GM21528 (cell line): Measurements from ENCODE around the gene IL9.

Experiments
- ATAC-seq: cut with Tn5 transposase; IDR thresholded peaks from one replicate; pipeline ENCODE4 v1.9.1; 2021; ENCODE audit warnings: mild to moderate bottlenecking, moderate library complexity; ENCODE audit not compliant: unreplicated experiment, low FRiP score

Gene IL9

GRCh38 chr5:135895474-135896006 lies at the start of gene IL9:
IL9 (minus strand) TSS chr5:135895841; CDS start chr5:135895816, 25 bp downstream.
- ATAC-seq, result no peak

GRCh38 chr5:135944967-135945560 lies 49.4 kb upstream of the IL9 start:
- ATAC-seq, result no peak

GRCh38 chr5:135944564-135944963 lies 48.9 kb upstream of the IL9 start:
- ATAC-seq, result no peak

GRCh38 chr5:135942202-135942771 lies 46.6 kb upstream of the IL9 start:
- no peak for ATAC-seq

- no peak for ATAC-seq
These were observed 46.1 kb upstream of the IL9 start for GRCh38 chr5:135941711-135942110.

- no peak for ATAC-seq
These were observed 41.7 kb upstream of the IL9 start for GRCh38 chr5:135937245-135937911.

GRCh38 chr5:135934939-135935338 lies 39.3 kb upstream of the IL9 start:
- no peak for ATAC-seq

GRCh38 chr5:135930949-135931295 lies 35.3 kb upstream of the IL9 start:
- no peak for ATAC-seq

- no peak for ATAC-seq
These were observed 34.6 kb upstream of the IL9 start for GRCh38 chr5:135930029-135930948.

GRCh38 chr5:135921388-135921787 lies 25.7 kb upstream of the IL9 start:
- ATAC-seq, result no peak

- ATAC-seq, result no peak
These were observed 24.6 kb upstream of the IL9 start for GRCh38 chr5:135920199-135920598.

GRCh38 chr5:135916638-135917263 lies 21.1 kb upstream of the IL9 start:
- ATAC-seq, result no peak

- ATAC-seq, result no peak
These were observed 19.9 kb upstream of the IL9 start for GRCh38 chr5:135915466-135916001.

- ATAC-seq, result no peak
These were observed 18.3 kb upstream of the IL9 start for GRCh38 chr5:135913713-135914626.

GRCh38 chr5:135905144-135905543 lies 9.5 kb upstream of the IL9 start:
- ATAC-seq, result no peak

- ATAC-seq, result no peak
These were observed 6.0 kb upstream of the IL9 start for GRCh38 chr5:135901633-135902032.

- no peak for ATAC-seq
These were observed 4.6 kb upstream of the IL9 start for GRCh38 chr5:135900276-135900675.

- no peak for ATAC-seq
These were observed 3.0 kb upstream of the IL9 start for GRCh38 chr5:135898651-135899050.

GRCh38 chr5:135894789-135895188 lies 852 bp downstream of the IL9 start:
- ATAC-seq, result no peak
